ENCODE measurements around the gene PCBP2.
A peak's percentile ranks its signal among the peaks of the same experiment; 100 is the strongest.

Gene PCBP2

GRCh38 chr12:53462935-53463334 is 11.0 kb downstream of the PCBP2 start:
- no peaks in the 10 kb centered on the region for H3K27me3 ChIP-seq (replicated peaks; ENCODE audit: control insufficient read depth, insufficient read depth, low read length)
- H3K4me1 ChIP-seq (ENCODE audit: control insufficient read depth, insufficient read depth, low read length) = peaks cover 40% of the 10 kb centered on the region
- no peak for DNase-seq (ENCODE audit: low read depth)
- peak overlapping the region; percentile 18 for H3K9ac ChIP-seq (ENCODE audit: low read length)
- peaks cover 99% of the 10 kb centered on the region for H3K36me3 ChIP-seq (ENCODE audit: control insufficient read depth, insufficient read depth, low read length, severe bottlenecking)
- no peak overlapping the region for H3K4me3 ChIP-seq (ENCODE audit: low read length)
- no peaks in the 10 kb centered on the region for H3K9me3 ChIP-seq (ENCODE audit: control insufficient read depth, low read length)

GRCh38 chr12:53463802-53464560 is 12.1 kb downstream of the PCBP2 start:
- Histone ChIP-seq H3K9me3 (ENCODE audit: control insufficient read depth, low read length) (no peaks in the 10 kb centered on the region), H3K36me3 (ENCODE audit: control insufficient read depth, insufficient read depth, low read length, severe bottlenecking) (peaks cover 99% of the 10 kb centered on the region), H3K9ac (ENCODE audit: low read length) (peak overlapping the region; percentile 16), H3K4me3 (ENCODE audit: low read length) (no peak overlapping the region), H3K4me1 (ENCODE audit: control insufficient read depth, insufficient read depth, low read length) (peaks cover 40% of the 10 kb centered on the region), H3K27me3 (replicated peaks; ENCODE audit: control insufficient read depth, insufficient read depth, low read length) (no peaks in the 10 kb centered on the region)
- no peak for DNase-seq (ENCODE audit: low read depth)

DNA sequence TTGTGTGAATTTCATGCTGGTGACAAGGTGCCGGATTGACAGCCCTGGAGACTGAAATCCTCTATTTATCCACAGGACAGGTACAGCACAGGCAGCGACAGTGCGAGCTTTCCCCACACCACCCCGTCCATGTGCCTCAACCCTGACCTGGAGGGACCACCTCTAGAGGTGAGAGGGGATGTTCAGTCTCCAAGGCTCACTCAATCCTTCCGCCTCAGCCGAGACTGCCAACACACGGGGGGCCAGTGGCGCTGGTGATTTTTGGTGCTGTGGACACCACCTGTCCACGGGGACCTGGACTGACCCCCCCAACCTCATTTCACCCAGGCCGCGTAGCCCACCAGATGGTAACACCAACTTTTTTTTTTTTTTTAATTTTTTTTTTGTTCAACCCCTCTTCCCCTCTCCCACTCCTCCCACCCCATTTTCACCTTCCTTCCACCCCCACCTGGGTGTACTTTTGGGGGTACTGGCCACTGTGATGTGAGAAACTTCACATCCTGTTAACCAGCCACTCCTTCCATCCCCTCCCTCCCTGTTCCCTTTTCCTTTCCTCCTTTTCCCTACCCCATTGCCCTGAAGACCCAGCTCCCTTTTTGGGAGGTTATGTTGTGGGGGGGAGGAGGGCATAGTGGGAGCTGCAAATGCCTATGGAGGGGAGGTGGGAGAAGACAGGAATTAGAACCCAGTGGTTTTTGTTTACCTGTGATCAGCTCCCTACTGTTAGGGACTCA is 12.9 kb downstream of the PCBP2 start:
- peaks cover 99% of the 10 kb centered on the region for H3K36me3 ChIP-seq (ENCODE audit: control insufficient read depth, insufficient read depth, low read length, severe bottlenecking)
- peak overlapping the region; percentile 44 for H3K9ac ChIP-seq (ENCODE audit: low read length)
- H3K4me3 ChIP-seq (ENCODE audit: low read length) = no peak overlapping the region
- DNase-seq (ENCODE audit: low read depth) = no peak
- no peaks in the 10 kb centered on the region for H3K9me3 ChIP-seq (ENCODE audit: control insufficient read depth, low read length)
- peaks cover 40% of the 10 kb centered on the region for H3K4me1 ChIP-seq (ENCODE audit: control insufficient read depth, insufficient read depth, low read length)
- H3K27me3 ChIP-seq (replicated peaks; ENCODE audit: control insufficient read depth, insufficient read depth, low read length) = no peaks in the 10 kb centered on the region

GRCh38 chr12:53465679-53466078 is 13.8 kb downstream of the PCBP2 start:
- no peak for DNase-seq (ENCODE audit: low read depth)
- Histone ChIP-seq H3K4me1 (ENCODE audit: control insufficient read depth, insufficient read depth, low read length) (peaks cover 35% of the 10 kb centered on the region), H3K9ac (ENCODE audit: low read length) (peak overlapping the region; percentile 44), H3K9me3 (ENCODE audit: control insufficient read depth, low read length) (no peaks in the 10 kb centered on the region), H3K27me3 (replicated peaks; ENCODE audit: control insufficient read depth, insufficient read depth, low read length) (no peaks in the 10 kb centered on the region), H3K36me3 (ENCODE audit: control insufficient read depth, insufficient read depth, low read length, severe bottlenecking) (peaks cover 99% of the 10 kb centered on the region), H3K4me3 (ENCODE audit: low read length) (no peak overlapping the region)

DNA sequence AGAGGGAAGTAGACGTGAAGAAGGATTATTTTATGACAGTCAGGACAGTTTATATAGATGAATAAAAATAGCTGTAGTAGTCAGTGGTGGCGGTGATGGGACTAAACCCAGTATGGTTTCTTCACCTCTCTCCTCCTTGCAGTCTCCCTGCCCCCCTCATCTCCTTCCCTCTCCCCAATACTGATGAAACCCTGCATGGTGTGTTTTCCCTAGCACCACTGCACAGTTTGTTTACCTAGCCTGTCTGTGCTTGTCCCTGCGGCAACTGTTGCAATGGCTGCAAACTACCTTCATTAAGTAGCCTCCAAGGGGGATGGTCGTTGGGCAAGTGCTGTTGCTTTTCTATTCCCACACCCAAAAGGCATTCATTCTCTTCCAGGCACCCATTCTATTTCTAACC is 14.7 kb downstream of the PCBP2 start:
- Histone ChIP-seq H3K4me1 (ENCODE audit: control insufficient read depth, insufficient read depth, low read length) (peaks cover 32% of the 10 kb centered on the region), H3K9ac (ENCODE audit: low read length) (peak overlapping the region; percentile 44), H3K9me3 (ENCODE audit: control insufficient read depth, low read length) (no peaks in the 10 kb centered on the region), H3K27me3 (replicated peaks; ENCODE audit: control insufficient read depth, insufficient read depth, low read length) (no peaks in the 10 kb centered on the region), H3K36me3 (ENCODE audit: control insufficient read depth, insufficient read depth, low read length, severe bottlenecking) (peaks cover 98% of the 10 kb centered on the region), H3K4me3 (ENCODE audit: low read length) (no peak overlapping the region)
- no peak for DNase-seq (ENCODE audit: low read depth)

DNA sequence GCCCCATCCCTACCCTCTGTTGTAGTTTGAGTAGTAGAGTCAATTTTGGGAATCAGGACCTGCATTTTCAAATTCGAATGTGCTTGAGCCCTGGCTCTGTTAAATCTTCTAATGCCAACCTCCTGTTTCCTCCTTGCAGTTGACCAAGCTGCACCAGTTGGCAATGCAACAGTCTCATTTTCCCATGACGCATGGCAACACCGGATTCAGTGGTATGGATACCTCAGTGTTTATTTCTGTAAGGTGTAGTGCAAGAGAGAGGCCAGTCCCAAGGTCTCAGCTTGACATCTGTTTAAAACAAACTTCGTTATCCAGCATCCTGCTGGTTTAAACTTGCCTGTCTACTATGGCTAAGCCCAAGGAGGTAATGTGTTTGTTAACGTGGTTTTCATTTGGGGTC is 15.2 kb downstream of the PCBP2 start:
- Histone ChIP-seq H3K4me1 (ENCODE audit: control insufficient read depth, insufficient read depth, low read length) (peaks cover 36% of the 10 kb centered on the region), H3K9me3 (ENCODE audit: control insufficient read depth, low read length) (no peaks in the 10 kb centered on the region), H3K4me3 (ENCODE audit: low read length) (no peak overlapping the region), H3K9ac (ENCODE audit: low read length) (no peak overlapping the region), H3K27me3 (replicated peaks; ENCODE audit: control insufficient read depth, insufficient read depth, low read length) (no peaks in the 10 kb centered on the region), H3K36me3 (ENCODE audit: control insufficient read depth, insufficient read depth, low read length, severe bottlenecking) (peaks cover 98% of the 10 kb centered on the region)
- no peak for DNase-seq (ENCODE audit: low read depth)

DNA sequence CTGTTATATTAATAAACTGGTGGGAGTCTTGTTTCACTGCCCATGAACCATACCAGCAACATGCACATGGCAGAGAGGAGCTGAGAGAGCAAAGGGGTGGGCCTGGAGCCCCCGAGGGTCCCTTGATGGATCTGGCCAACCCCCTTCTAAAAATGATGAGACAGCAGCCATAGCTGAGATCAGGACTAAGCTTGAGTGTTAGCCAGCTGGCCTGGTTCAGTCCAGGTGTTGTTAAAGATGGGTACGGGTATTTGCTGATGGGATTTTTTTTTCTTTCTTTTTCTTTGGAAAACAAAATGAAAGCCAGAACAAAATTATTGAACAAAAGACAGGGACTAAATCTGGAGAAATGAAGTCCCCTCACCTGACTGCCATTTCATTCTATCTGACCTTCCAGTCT is 16.0 kb downstream of the PCBP2 start:
- Histone ChIP-seq H3K9me3 (ENCODE audit: control insufficient read depth, low read length) (no peaks in the 10 kb centered on the region), H3K27me3 (replicated peaks; ENCODE audit: control insufficient read depth, insufficient read depth, low read length) (no peaks in the 10 kb centered on the region), H3K4me3 (ENCODE audit: low read length) (no peak overlapping the region), H3K4me1 (ENCODE audit: control insufficient read depth, insufficient read depth, low read length) (peaks cover 44% of the 10 kb centered on the region), H3K36me3 (ENCODE audit: control insufficient read depth, insufficient read depth, low read length, severe bottlenecking) (peaks cover 98% of the 10 kb centered on the region), H3K9ac (ENCODE audit: low read length) (no peak overlapping the region)
- no peak for DNase-seq (ENCODE audit: low read depth)

DNA sequence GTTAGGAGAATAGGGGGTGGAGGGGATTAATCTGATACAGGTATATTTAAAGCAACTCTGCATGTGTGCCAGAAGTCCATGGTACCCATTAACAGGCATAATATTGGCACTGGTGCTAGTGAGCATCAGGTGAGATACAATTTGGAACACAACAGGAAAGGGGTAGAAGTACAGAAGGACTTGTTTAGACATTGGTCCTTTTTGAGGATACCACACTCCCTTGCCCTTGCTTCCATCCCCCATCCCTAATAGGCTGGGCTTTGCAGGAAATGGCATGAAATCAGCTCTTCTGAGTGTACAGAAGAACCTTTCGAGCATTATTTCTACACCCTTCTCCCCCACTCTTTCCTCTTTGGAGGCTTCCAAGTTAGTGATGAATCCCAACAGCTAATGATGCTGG is 16.4 kb downstream of the PCBP2 start:
- Histone ChIP-seq H3K27me3 (replicated peaks; ENCODE audit: control insufficient read depth, insufficient read depth, low read length) (no peaks in the 10 kb centered on the region), H3K36me3 (ENCODE audit: control insufficient read depth, insufficient read depth, low read length, severe bottlenecking) (peaks cover 96% of the 10 kb centered on the region), H3K9me3 (ENCODE audit: control insufficient read depth, low read length) (no peaks in the 10 kb centered on the region), H3K9ac (ENCODE audit: low read length) (no peak overlapping the region), H3K4me3 (ENCODE audit: low read length) (no peak overlapping the region), H3K4me1 (ENCODE audit: control insufficient read depth, insufficient read depth, low read length) (peaks cover 46% of the 10 kb centered on the region)
- no peak for DNase-seq (ENCODE audit: low read depth)

- Histone ChIP-seq H3K4me3 (ENCODE audit: low read length) (no peak overlapping the region), H3K36me3 (ENCODE audit: control insufficient read depth, insufficient read depth, low read length, severe bottlenecking) (peaks cover 97% of the 10 kb centered on the region), H3K9ac (ENCODE audit: low read length) (peak overlapping the region; percentile 16), H3K27me3 (replicated peaks; ENCODE audit: control insufficient read depth, insufficient read depth, low read length) (no peaks in the 10 kb centered on the region), H3K4me1 (ENCODE audit: control insufficient read depth, insufficient read depth, low read length) (peaks cover 52% of the 10 kb centered on the region), H3K9me3 (ENCODE audit: control insufficient read depth, low read length) (no peaks in the 10 kb centered on the region)
- DNase-seq (ENCODE audit: low read depth) = no peak
Observed at GRCh38 chr12:53472056-53472582, 20.2 kb downstream of the PCBP2 start.

GRCh38 chr12:53474077-53474476 is 22.2 kb downstream of the PCBP2 start:
- H3K27me3 ChIP-seq (replicated peaks; ENCODE audit: control insufficient read depth, insufficient read depth, low read length) = no peaks in the 10 kb centered on the region
- no peaks in the 10 kb centered on the region for H3K9me3 ChIP-seq (ENCODE audit: control insufficient read depth, low read length)
- peak overlapping the region; percentile 19 for H3K9ac ChIP-seq (ENCODE audit: low read length)
- no peak overlapping the region for H3K4me3 ChIP-seq (ENCODE audit: low read length)
- peaks cover 68% of the 10 kb centered on the region for H3K4me1 ChIP-seq (ENCODE audit: control insufficient read depth, insufficient read depth, low read length)
- DNase-seq (ENCODE audit: low read depth) = no peak
- peaks cover 94% of the 10 kb centered on the region for H3K36me3 ChIP-seq (ENCODE audit: control insufficient read depth, insufficient read depth, low read length, severe bottlenecking)

DNA sequence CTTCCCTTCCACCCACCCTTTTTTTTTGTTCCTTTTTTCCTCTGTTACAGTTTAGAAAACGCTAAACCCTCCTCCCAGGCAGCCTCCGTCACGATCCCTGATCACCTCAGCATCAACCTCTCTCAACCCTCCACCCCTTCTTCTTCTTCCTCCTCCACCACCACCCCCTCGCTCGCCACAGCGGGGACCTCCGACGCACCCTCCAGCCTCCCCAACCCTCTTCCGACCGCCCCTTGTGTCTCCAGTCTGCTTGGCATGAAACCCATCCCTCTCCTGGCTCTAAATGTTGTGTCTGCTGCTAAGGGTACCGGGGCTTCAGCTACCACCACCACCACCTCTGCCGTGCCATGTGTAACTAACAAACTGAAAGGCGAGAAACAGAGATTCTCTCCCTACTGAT is 22.9 kb downstream of the PCBP2 start:
- no peak for DNase-seq (ENCODE audit: low read depth)
- H3K27me3 ChIP-seq (replicated peaks; ENCODE audit: control insufficient read depth, insufficient read depth, low read length) = no peaks in the 10 kb centered on the region
- H3K4me1 ChIP-seq (ENCODE audit: control insufficient read depth, insufficient read depth, low read length) = peaks cover 75% of the 10 kb centered on the region
- no peak overlapping the region for H3K4me3 ChIP-seq (ENCODE audit: low read length)
- H3K9me3 ChIP-seq (ENCODE audit: control insufficient read depth, low read length) = no peaks in the 10 kb centered on the region
- peak overlapping the region; percentile 30 for H3K9ac ChIP-seq (ENCODE audit: low read length)
- H3K36me3 ChIP-seq (ENCODE audit: control insufficient read depth, insufficient read depth, low read length, severe bottlenecking) = peaks cover 94% of the 10 kb centered on the region

Data from adipocyte (in vitro differentiated cells).